Activated CD4-positive, alpha-beta memory T cell treated with anti-CD3 and anti-CD28 coated beads for 36 hours (primary cell): Measurements from ENCODE around the gene ARHGAP32. TPM values are rescaled to one million over a fixed set of nuclear protein-coding genes. Genes with fewer than 3 reads are reported as not detected.
"Not testable (repeated sequence)": the region's sequence is repeated elsewhere in the genome, so short reads cannot be mapped to it uniquely, and the experiment has no call there.

Experiments
- CTCF ChIA-PET: fragments of 350-600 bp; sonication (Branson Sonifier 250); formaldehyde crosslinking; loops from one replicate; lab custom pipeline; 2021; ENCODE audit warnings: antibody characterized with exemption, inconsistent platforms; lab: Charles Lee
- POLR2A ChIA-PET: fragments of 350-600 bp; sonication (Branson Sonifier 250); formaldehyde crosslinking; loops from one replicate; lab custom pipeline; 2021; ENCODE audit warnings: antibody characterized with exemption; lab: Charles Lee
- DNase-seq: peaks from one replicate; pipeline ENCODE4 v3.0.0-alpha.2; 2020
- H3K27ac Mint-ChIP-seq: one replicate; pipeline ENCODE4 v1.8.0; 2021; ENCODE audit warnings: mixed read lengths
- H3K27me3 Mint-ChIP-seq: one replicate; pipeline ENCODE4 v1.8.0; 2021; ENCODE audit warnings: mixed read lengths
- H3K36me3 Mint-ChIP-seq: one replicate; pipeline ENCODE4 v1.8.0; 2021; ENCODE audit warnings: mixed read lengths
- H3K4me1 Mint-ChIP-seq: one replicate; pipeline ENCODE4 v1.8.0; 2021; ENCODE audit warnings: low read depth, mixed read lengths
- H3K4me3 Mint-ChIP-seq: one replicate; pipeline ENCODE4 v1.8.0; 2021; ENCODE audit warnings: mild to moderate bottlenecking, mixed read lengths
- H3K9me3 Mint-ChIP-seq: one replicate; pipeline ENCODE4 v1.8.0; 2021; ENCODE audit warnings: mixed read lengths
- intact Hi-C: fragments of 100-400 bp; cut with micrococcal nuclease; formaldehyde crosslinking; loops from one replicate; pipeline ENCODE4 v1.15.1; 2023
- total RNA-seq, 2 experiments: library from RNA; stranded (reverse); gene quantifications; one replicate each; pipeline ENCODE4 v1.2.3, GENCODE V29; 2021

The ARHGAP32 gene
- total RNA-seq, 2 experiments from 2014 or later, result 3.7 to 4.3 TPM

DNA sequence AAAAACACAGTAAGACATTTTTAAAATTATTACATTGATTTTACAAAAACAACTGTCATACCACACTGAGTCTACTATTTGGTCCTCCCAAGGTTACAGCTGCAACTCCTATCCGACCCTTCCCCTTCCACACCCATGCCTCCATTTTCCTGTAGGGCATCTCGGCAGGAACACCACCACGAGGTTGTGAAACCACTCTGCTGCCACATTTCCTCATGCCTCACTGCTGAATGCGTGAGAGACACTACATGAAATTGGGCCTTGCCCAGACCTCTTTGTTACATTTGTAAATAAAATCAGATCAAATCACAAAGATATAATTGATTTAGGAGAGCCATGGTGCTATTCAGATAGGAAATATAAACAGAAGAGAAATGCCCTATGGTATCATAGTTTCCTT is 2.0 kb downstream of the ARHGAP32 start:
- intact Hi-C loops, result no loop called here
- no peaks in the 10 kb centered on the region for H3K27me3 Mint-ChIP-seq
- DNase-seq, result no peak

DNA sequence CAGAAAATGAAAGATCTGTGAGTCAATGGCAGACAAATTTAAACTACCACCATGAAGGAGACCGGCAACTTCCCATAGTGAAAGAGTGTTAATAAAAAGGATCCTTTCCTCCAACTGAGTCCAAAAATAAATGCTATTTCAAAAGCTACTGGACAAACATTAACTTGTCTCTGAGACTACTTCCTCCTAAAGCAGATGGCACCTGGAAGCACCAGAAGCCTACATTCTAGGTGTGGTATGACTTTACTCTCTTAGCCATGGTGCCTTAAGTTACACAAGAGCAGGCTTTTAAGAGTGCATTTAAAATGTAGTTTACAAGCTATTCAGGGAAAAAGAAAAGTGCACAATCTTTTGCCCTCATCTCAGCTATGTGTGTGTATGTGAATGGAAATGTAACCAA is 2.5 kb downstream of the ARHGAP32 start:
- Mint-ChIP-seq H3K36me3 (no peaks in the 10 kb centered on the region), H3K4me3 (no peak overlapping the region), H3K27me3 (no peaks in the 10 kb centered on the region), H3K4me1 (no peaks in the 10 kb centered on the region), H3K9me3 (no peaks in the 10 kb centered on the region), H3K27ac (no peak overlapping the region)
- ChIA-PET POLR2A (no interaction called here), CTCF (no interaction called here)
- intact Hi-C loops, result no loop called here
- DNase-seq, result no peak

More for the DNA sequence above, 2.0 kb downstream of the ARHGAP32 start:
- H3K36me3 Mint-ChIP-seq, result no peaks in the 10 kb centered on the region
- H3K27ac Mint-ChIP-seq, result no peak overlapping the region
- H3K9me3 Mint-ChIP-seq, result no peaks in the 10 kb centered on the region
- no peak overlapping the region for H3K4me3 Mint-ChIP-seq
- no peaks in the 10 kb centered on the region for H3K4me1 Mint-ChIP-seq
- POLR2A ChIA-PET, result no interaction called here
- CTCF ChIA-PET, result no interaction called here

DNA sequence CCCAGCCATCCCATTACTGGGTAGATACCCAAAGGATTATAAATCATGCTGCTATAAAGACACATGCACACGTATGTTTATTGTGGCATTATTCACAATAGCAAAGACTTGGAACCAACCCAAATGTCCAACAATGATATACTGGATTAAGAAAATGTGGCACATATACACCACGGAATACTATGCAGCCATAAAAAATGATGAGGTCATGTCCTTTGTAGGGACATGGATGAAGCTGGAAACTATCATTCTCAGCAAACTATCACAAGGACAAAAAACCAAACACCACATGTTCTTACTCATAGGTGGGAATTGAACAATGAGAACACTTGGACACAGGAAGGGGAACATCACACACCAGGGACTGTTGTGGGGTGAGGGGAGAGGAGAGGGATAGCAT is 7.0 kb downstream of the ARHGAP32 start:
- H3K27ac Mint-ChIP-seq, DNase-seq, H3K27me3 Mint-ChIP-seq, H3K4me1 Mint-ChIP-seq, CTCF ChIA-PET, H3K36me3 Mint-ChIP-seq, H3K4me3 Mint-ChIP-seq, POLR2A ChIA-PET, intact Hi-C loops, H3K9me3 Mint-ChIP-seq: not testable (repeated sequence)

DNA sequence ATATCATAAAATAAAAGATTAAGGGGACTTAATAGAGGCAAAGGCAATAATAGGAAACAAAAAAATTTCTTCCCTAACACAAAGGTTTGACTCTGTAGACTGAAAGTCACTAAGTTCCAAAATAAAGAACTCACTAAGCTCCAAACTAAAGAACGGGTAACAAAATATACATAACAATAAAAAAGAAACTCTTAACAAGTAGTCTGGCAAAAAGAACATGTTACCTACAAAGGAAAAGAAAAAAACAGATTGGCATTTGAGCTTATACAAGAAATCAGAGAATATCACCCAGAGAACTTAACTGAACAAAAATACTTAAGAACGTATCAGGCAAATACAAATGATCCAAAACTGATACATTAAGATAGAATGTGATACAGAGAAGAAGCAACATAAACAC is 7.5 kb downstream of the ARHGAP32 start:
- ChIA-PET CTCF (no interaction called here), POLR2A (no interaction called here)
- Mint-ChIP-seq H3K4me1 (no peaks in the 10 kb centered on the region), H3K4me3 (no peak overlapping the region), H3K36me3 (no peaks in the 10 kb centered on the region), H3K9me3 (no peaks in the 10 kb centered on the region), H3K27ac (no peak overlapping the region), H3K27me3 (no peaks in the 10 kb centered on the region)
- DNase-seq, result no peak
- intact Hi-C loops, result no loop called here

DNA sequence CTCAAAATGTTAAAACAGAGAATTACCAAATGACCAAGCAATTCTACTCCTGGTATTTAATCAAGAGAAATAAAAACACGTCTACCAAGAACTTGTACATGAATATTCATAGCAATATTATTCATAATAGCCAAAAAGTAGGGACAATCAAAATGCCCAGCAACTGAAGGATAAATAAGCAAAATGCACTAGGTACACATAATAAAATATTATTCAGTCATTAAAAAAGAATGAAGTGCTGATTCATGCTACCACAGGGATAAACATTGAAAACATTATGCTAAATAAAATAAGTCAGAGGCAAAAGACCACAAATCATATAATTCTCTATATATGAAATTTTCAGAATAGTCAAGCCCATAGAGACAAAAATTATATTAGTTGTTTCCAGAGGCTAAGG is 24.8 kb downstream of the ARHGAP32 start:
- H3K4me3 Mint-ChIP-seq, result no peak overlapping the region
- POLR2A ChIA-PET, result no interaction called here
- H3K4me1 Mint-ChIP-seq, result peaks cover 6% of the 10 kb centered on the region
- intact Hi-C loops, result no loop called here
- CTCF ChIA-PET, result no interaction called here
- DNase-seq, result no peak
- H3K9me3 Mint-ChIP-seq, result peaks cover 22% of the 10 kb centered on the region
- H3K36me3 Mint-ChIP-seq, result peaks cover 2% of the 10 kb centered on the region
- H3K27ac Mint-ChIP-seq, result no peak overlapping the region
- peaks cover 1% of the 10 kb centered on the region for H3K27me3 Mint-ChIP-seq

DNA sequence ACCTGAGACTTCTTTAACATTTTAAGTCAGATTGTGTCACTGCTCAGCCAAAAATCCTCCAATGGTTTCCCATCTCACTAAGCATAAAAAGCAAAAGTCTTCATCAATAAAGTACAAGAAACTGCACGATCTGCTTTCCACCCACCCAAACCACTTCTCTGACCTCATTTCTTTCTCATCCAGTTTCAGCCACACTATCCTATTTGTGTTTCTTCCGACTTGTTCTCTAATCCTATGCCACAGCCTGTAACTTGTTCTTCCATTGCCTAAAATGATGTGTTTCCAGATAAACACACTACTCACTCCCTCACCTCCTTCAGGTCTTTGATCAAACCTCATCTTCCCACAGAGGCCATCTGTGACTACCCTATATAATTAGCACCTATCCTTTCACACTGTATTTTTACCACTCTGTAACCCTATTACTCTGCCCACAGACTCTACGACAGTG is 28.4 kb downstream of the ARHGAP32 start:
- ChIA-PET CTCF (no interaction called here), POLR2A (no interaction called here)
- DNase-seq, result no peak
- intact Hi-C loops, result no loop called here
- peaks cover 9% of the 10 kb centered on the region for H3K9me3 Mint-ChIP-seq
- H3K4me1 Mint-ChIP-seq, result peaks cover 6% of the 10 kb centered on the region
- peaks cover 2% of the 10 kb centered on the region for H3K36me3 Mint-ChIP-seq
- no peak overlapping the region for H3K27ac Mint-ChIP-seq
- H3K27me3 Mint-ChIP-seq, result peaks cover 1% of the 10 kb centered on the region
- H3K4me3 Mint-ChIP-seq, result no peak overlapping the region

DNA sequence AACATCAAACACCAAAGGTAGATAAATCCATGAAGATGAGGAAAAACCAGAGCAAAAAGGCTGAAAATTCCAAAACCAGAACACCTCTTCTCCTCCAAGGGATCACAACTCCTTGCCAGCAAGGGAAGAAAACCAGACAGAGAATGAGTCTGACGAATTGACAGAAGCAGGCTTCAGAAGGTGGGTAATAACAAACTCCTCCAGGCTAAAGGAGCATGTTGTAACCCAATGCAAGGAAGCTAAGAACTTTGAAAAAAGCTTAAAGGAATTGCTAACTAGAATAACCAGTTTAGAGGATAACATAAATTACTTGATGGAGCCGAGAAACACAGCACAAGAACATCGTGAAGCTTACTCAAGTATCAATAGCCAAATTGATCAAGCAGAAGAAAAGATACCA is 35.0 kb downstream of the ARHGAP32 start:
- H3K27me3 Mint-ChIP-seq, H3K4me3 Mint-ChIP-seq, H3K27ac Mint-ChIP-seq, POLR2A ChIA-PET, DNase-seq, intact Hi-C loops, H3K9me3 Mint-ChIP-seq, CTCF ChIA-PET, H3K4me1 Mint-ChIP-seq, H3K36me3 Mint-ChIP-seq: not testable (repeated sequence)

DNA sequence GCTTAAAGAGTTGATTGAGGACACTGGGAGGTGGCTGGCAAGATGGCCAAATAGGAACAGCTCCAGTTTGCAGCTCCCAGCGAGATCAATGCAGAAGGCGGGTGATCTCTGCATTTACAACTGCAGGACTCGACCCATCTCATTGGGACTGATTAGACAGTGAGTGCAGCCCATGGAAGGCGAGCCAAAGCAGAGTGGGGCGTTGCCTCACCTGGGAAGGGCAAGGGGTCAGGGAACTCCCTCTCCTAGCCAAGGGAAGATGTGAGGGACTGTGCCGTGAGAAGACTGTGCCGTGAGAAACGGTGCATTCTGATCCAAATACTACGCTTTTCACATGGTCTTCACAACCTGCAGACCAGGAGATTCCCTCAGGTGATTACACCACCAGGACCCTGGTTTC is 36.4 kb downstream of the ARHGAP32 start:
- Mint-ChIP-seq H3K27me3 (no peaks in the 10 kb centered on the region), H3K4me1 (no peaks in the 10 kb centered on the region), H3K9me3 (peaks cover 15% of the 10 kb centered on the region), H3K27ac (no peak overlapping the region), H3K4me3 (no peak overlapping the region), H3K36me3 (peaks cover 2% of the 10 kb centered on the region)
- POLR2A ChIA-PET, result no interaction called here
- CTCF ChIA-PET, result no interaction called here
- no peak for DNase-seq
- intact Hi-C loops, result no loop called here

DNA sequence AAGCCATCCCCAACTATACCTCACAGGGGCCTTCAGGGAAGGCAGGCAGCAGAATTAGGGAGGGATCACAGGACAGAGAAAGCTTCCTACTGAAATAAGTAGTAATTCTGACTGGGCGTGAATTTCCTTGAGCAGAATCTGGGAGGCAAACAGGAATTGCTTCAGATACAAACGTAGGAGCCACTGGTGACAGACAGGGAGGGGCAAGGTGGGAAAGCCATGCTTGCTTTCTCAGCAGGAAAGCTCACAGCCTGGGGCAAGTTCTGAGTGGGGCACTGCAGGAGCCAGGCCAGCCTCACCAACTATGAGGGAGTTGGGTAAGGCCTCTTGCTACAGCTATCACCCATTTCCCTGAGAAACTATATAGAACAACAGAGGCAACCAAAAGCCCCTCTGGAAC is 43.6 kb downstream of the ARHGAP32 start:
- H3K4me3 Mint-ChIP-seq, result no peak overlapping the region
- CTCF ChIA-PET, result no interaction called here
- no peaks in the 10 kb centered on the region for H3K4me1 Mint-ChIP-seq
- no peak for DNase-seq
- no peak overlapping the region for H3K27ac Mint-ChIP-seq
- intact Hi-C loops, result no loop called here
- POLR2A ChIA-PET, result no interaction called here
- peaks cover 14% of the 10 kb centered on the region for H3K36me3 Mint-ChIP-seq
- peaks cover 31% of the 10 kb centered on the region for H3K9me3 Mint-ChIP-seq
- peaks cover 1% of the 10 kb centered on the region for H3K27me3 Mint-ChIP-seq

DNA sequence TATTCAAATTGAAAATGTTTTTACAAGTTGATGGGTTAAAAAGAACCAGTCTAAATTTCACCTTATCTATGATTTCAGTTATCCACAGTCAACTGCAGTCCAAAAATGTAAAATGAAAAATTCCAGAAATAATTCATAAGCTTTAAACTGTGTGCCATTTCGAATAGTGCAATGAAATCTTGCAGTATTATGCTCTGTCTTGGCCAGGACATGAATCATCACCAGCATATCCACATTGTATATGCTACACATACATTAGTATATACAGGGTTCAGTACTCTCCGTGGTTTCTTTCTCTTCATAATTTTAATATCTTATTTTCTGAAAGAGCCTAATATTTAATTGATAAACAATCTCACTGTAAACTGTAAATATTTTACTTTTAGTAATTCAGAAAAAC is 45.9 kb downstream of the ARHGAP32 start:
- CTCF ChIA-PET, result no interaction called here
- peaks cover 12% of the 10 kb centered on the region for H3K36me3 Mint-ChIP-seq
- peaks cover 21% of the 10 kb centered on the region for H3K9me3 Mint-ChIP-seq
- H3K27me3 Mint-ChIP-seq, result peaks cover 1% of the 10 kb centered on the region
- H3K4me3 Mint-ChIP-seq, result no peak overlapping the region
- DNase-seq, result no peak
- POLR2A ChIA-PET, result no interaction called here
- H3K4me1 Mint-ChIP-seq, result no peaks in the 10 kb centered on the region
- intact Hi-C loops, result no loop called here
- no peak overlapping the region for H3K27ac Mint-ChIP-seq

DNA sequence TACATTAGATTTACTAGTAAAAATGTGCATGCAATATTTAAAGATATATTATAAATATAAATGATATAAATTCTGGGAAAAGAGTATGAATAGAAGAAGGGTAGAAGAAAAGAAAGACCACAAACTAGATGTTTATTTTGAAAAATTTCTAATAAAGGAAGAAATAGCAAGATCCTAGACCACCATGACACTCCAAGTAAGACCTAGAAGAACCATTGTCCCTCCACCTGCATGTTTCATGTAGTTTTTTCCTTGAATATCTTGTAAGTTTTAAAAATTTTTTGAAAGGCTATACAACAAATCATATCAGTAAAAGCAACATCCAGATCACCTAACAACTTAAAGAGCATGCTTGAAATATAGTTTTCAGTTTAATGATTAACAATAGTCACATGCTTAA is 46.8 kb downstream of the ARHGAP32 start:
- Mint-ChIP-seq H3K4me1 (no peaks in the 10 kb centered on the region), H3K36me3 (peaks cover 7% of the 10 kb centered on the region), H3K27ac (no peak overlapping the region), H3K9me3 (peaks cover 13% of the 10 kb centered on the region), H3K4me3 (no peak overlapping the region), H3K27me3 (peaks cover 1% of the 10 kb centered on the region)
- no peak for DNase-seq
- intact Hi-C loops, result no loop called here
- POLR2A ChIA-PET, result no interaction called here
- CTCF ChIA-PET, result no interaction called here

DNA sequence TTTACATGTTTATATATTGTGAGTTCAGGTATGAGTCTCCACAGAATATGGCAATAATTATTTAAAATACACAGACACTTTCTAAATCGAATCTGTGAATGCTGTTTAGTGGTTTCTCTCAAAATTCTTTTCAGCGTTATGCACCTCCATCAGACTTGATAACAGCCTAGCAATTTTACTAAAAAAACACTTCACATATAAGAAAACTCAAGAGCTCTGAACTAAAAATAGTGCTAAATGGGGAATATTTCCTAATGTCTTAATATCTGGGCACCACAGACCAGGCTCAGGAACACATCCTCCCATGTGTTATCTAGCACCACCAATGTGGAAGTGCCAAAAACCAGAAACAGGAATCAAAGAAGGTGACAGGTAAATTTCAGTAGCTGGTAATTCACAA is 47.9 kb downstream of the ARHGAP32 start:
- ChIA-PET CTCF (no interaction called here), POLR2A (no interaction called here)
- no peak overlapping the region for H3K4me3 Mint-ChIP-seq
- no peaks in the 10 kb centered on the region for H3K4me1 Mint-ChIP-seq
- H3K36me3 Mint-ChIP-seq, result peaks cover 3% of the 10 kb centered on the region
- intact Hi-C loops, result no loop called here
- DNase-seq, result no peak
- H3K9me3 Mint-ChIP-seq, result peaks cover 4% of the 10 kb centered on the region
- peaks cover 1% of the 10 kb centered on the region for H3K27me3 Mint-ChIP-seq
- H3K27ac Mint-ChIP-seq, result no peak overlapping the region

DNA sequence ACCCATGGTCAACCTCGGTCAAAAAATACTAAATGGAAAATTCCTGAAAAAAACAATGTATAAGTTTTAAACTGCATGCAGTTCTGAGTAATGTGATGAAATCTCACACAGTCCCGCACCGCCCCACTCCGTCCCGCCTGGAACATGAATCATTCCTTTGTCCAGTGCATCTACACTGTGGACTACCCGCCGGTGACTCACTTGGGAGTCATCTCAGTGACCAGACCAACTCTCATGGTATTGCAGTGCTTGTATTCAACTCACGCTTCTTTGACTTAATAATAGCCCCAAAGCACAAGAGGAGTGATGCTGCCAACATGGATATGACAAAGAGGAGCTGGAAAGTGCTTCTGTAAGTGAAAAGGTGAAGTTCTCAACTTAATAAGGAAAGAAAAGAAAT is 48.8 kb downstream of the ARHGAP32 start:
- intact Hi-C loops, result no loop called here
- peaks cover 1% of the 10 kb centered on the region for H3K27me3 Mint-ChIP-seq
- no peaks in the 10 kb centered on the region for H3K4me1 Mint-ChIP-seq
- H3K9me3 Mint-ChIP-seq, result no peaks in the 10 kb centered on the region
- H3K36me3 Mint-ChIP-seq, result peaks cover 3% of the 10 kb centered on the region
- no peak for DNase-seq
- no peak overlapping the region for H3K27ac Mint-ChIP-seq
- H3K4me3 Mint-ChIP-seq, result no peak overlapping the region
- CTCF ChIA-PET, result no interaction called here
- POLR2A ChIA-PET, result no interaction called here
